Upper lobe of right lung (tissue), 1 donor: ENCODE results near the gene CSNK1E. TPM values are rescaled to one million over a fixed set of nuclear protein-coding genes. Genes with fewer than 3 reads are reported as not detected.
A peak's percentile ranks its signal among the peaks of the same experiment; 100 is the strongest.

ENCODE experiments used
- ATAC-seq: fragments of 200-7000 bp; cut with Tn5 transposase; one replicate; pipeline ENCODE4 v1.9.1; 2020; ENCODE audit warnings: mild to moderate bottlenecking, moderate library complexity
- DNase-seq: peaks from one replicate; pipeline ENCODE4 v3.0.0-alpha.2; 2020
- H3K27ac ChIP-seq: fragments of 200-600 bp; one replicate; pipeline ENCODE4 v1.8.0; 2022
- H3K27me3 ChIP-seq: fragments of 200-600 bp; one replicate; pipeline ENCODE4 v1.8.0; 2022; ENCODE audit warnings: mild to moderate bottlenecking
- H3K36me3 ChIP-seq: fragments of 200-600 bp; one replicate; pipeline ENCODE4 v1.8.0; 2022
- H3K4me1 ChIP-seq: fragments of 200-600 bp; one replicate; pipeline ENCODE4 v1.8.0; 2022
- H3K4me3 ChIP-seq: fragments of 200-600 bp; one replicate; pipeline ENCODE4 v1.8.0; 2022; ENCODE audit warnings: mild to moderate bottlenecking
- H3K9me3 ChIP-seq: fragments of 200-600 bp; one replicate; pipeline ENCODE4 v1.8.0; 2022
- intact Hi-C: fragments of 100-400 bp; cut with DNase I; formaldehyde crosslinking; loops from one replicate; pipeline ENCODE4 v1.11.0; 2022
- total RNA-seq: library from RNA; stranded (reverse); fragmentation: NEBNext Ultra II Directional; extraction: Animal tissue kit (Norgen Biotek cat#: 25700); gene quantifications from one replicate; pipeline ENCODE4 v1.2.1, GENCODE V29; 2021
- TF ChIP-seq, protein P1 (sequence below): fragments of 200-600 bp; IDR thresholded peaks from one replicate; pipeline ENCODE4 v1.8.0; 2022; ENCODE audit warnings: antibody characterized with exemption
- donor health status: DM: no; HTN: yes; CAD: no; lungs with severe emphysema.

CSNK1E gene
- total RNA-seq, 1 donor from 2014 or later: 115 TPM

DNA sequence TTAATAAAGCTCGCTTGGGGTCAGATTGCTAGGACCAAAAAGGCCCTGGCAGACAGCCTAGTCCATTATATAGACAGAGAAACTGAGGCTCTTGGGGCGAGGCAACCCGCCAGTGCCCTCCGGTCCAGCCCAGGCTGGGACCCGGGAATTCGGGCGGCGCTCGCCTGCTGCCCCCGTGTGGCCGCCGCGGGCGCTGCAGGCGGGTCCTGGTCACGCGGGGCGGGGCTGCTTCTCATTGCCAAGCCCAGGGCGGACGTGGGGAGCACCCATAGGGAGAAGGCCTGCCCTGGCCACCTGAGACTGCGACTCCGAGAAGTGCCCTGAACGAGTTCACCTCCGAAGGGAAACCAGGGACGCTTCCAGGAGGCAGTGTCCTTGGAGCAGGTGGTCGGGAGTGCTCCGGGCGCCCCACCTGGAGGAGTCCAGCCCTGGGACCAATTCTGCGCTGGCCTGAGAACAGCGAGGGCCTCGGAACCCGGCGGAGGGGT is 36.0 kb upstream of the CSNK1E start:
- H3K9me3 ChIP-seq: no peaks in the 10 kb centered on the region
- peak; percentile 96 for ATAC-seq

DNA sequence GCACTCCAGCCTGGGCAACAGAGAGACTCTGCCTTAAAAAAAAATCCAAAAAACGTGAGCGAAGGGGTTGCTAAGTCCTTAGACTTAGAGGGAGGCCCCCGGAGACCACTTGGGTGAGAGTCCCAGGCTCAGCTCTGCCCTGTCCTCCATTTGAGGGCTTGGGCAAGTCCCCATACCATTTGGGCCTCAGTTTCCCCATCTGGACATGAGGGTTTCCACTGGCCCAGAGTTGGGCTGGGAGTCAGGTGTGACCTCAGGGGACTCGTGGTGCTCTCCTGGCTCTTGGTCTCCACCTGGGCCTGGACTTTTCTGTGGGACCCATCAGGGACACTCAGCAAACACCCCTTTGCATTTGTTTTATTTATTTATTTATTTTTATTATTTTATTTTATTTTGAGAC is 35.2 kb upstream of the CSNK1E start:
- Histone ChIP-seq H3K27me3 (no peaks in the 10 kb centered on the region), H3K27ac (no peak overlapping the region), H3K4me1 (no peaks in the 10 kb centered on the region), H3K36me3 (no peaks in the 10 kb centered on the region), H3K9me3 (no peaks in the 10 kb centered on the region), H3K4me3 (no peak overlapping the region)
- intact Hi-C loops: no loop called here
- TF ChIP-seq, protein P1, sequence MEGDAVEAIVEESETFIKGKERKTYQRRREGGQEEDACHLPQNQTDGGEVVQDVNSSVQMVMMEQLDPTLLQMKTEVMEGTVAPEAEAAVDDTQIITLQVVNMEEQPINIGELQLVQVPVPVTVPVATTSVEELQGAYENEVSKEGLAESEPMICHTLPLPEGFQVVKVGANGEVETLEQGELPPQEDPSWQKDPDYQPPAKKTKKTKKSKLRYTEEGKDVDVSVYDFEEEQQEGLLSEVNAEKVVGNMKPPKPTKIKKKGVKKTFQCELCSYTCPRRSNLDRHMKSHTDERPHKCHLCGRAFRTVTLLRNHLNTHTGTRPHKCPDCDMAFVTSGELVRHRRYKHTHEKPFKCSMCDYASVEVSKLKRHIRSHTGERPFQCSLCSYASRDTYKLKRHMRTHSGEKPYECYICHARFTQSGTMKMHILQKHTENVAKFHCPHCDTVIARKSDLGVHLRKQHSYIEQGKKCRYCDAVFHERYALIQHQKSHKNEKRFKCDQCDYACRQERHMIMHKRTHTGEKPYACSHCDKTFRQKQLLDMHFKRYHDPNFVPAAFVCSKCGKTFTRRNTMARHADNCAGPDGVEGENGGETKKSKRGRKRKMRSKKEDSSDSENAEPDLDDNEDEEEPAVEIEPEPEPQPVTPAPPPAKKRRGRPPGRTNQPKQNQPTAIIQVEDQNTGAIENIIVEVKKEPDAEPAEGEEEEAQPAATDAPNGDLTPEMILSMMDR: no peak
- peak; percentile 26 for DNase-seq
- ATAC-seq: no peak

More for the DNA sequence above, 36.0 kb upstream of the CSNK1E start:
- TF ChIP-seq, protein P1: peak; percentile 100
- intact Hi-C loops: no loop called here
- Histone ChIP-seq H3K4me1 (no peaks in the 10 kb centered on the region), H3K27ac (no peak overlapping the region), H3K27me3 (no peaks in the 10 kb centered on the region), H3K36me3 (no peaks in the 10 kb centered on the region), H3K4me3 (no peak overlapping the region)
- peak; percentile 87 for DNase-seq

DNA sequence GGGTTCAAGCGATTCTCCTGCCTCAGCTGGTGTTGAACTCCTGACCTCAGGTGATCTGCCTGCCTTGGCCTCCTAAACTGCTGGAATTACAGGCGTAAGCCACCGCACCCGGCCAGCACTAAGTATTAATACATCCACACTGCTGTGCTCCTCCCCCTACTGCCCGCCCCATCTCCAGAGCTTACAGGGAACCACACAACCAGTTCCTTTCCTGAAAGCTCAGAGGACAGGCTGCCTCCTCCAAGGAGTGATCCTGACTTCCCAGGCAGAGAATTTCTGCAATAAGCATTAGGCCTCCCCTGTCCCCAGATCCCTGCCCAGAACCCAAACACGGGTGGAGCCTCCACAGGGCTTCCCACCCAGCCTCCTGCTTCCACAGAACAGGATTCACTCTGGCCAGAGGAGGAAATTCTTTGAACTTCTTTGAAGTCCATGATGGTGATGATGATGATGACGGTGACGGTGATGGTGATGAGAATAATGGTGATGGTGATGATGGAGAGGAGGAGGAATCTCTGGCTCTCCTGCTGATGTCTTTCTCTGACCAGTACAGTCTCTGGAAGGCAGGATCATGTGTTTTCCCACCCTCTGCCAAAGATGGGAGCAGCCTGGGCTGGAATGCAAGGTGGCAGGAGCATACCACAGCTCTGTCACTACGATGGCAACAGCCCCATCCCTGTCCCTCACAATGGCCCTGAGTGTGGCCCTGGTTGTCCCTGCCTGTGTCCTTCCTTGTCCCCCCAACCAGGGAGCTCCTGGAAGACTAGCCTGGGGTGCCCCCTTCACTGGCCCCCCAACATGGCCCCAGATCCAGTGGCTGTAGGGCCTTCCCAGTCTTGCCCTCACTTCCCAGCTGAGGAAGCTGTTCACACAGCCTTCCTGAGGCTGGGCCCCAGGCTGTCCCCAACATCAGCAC is 33.5 kb upstream of the CSNK1E start:
- Histone ChIP-seq H3K27me3 (no peaks in the 10 kb centered on the region), H3K9me3 (no peaks in the 10 kb centered on the region), H3K4me3 (no peak overlapping the region), H3K27ac (no peak overlapping the region), H3K4me1 (no peaks in the 10 kb centered on the region), H3K36me3 (no peaks in the 10 kb centered on the region)
- no peak for ATAC-seq
- TF ChIP-seq, protein P1: no peak
- intact Hi-C loops: no loop called here
- DNase-seq: peak; percentile 44

DNA sequence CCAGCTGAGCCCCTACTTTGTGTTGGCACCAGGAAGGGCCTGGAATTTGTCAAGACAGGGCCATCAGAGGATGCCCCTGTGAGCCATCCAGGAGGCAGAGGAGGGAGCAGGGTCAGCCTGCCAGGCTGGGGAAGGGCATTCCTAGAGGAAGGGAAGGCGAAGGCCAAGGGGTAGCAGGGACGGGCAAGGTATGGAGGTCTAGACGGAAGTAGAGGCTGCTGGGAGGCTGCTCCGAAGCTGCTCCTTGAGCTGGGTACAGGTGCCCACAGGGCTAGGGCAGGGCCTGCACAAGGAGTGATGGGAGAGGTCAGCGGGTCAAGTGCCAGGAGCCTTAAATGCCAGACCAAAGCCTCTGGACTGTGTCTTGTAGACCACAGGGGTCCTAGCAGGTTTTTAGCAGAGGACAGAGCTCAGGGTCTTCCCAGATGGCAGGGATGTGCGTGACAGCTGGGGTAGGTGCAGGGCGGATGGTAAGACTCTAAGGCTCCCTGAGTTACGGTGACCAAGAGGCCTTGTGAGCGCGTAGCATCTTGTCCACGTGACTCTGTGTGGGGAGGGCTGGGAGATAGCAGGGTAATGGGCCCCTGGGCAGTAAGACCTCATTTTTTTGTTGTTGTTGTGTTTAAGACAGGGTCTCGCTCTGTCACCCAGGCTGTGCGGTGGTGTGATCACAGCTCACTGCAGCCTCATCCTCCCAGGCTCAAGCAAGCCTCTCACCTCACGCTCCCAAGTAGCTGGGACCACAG is 31.7 kb upstream of the CSNK1E start:
- H3K9me3 ChIP-seq: no peaks in the 10 kb centered on the region
- TF ChIP-seq, protein P1: no peak
- H3K27ac ChIP-seq: no peak overlapping the region
- ATAC-seq (no peak), DNase-seq (peak; percentile 53)
- no peak overlapping the region for H3K4me3 ChIP-seq
- H3K4me1 ChIP-seq: no peaks in the 10 kb centered on the region
- H3K36me3 ChIP-seq: no peaks in the 10 kb centered on the region
- no peaks in the 10 kb centered on the region for H3K27me3 ChIP-seq
- intact Hi-C loops: no loop called here

DNA sequence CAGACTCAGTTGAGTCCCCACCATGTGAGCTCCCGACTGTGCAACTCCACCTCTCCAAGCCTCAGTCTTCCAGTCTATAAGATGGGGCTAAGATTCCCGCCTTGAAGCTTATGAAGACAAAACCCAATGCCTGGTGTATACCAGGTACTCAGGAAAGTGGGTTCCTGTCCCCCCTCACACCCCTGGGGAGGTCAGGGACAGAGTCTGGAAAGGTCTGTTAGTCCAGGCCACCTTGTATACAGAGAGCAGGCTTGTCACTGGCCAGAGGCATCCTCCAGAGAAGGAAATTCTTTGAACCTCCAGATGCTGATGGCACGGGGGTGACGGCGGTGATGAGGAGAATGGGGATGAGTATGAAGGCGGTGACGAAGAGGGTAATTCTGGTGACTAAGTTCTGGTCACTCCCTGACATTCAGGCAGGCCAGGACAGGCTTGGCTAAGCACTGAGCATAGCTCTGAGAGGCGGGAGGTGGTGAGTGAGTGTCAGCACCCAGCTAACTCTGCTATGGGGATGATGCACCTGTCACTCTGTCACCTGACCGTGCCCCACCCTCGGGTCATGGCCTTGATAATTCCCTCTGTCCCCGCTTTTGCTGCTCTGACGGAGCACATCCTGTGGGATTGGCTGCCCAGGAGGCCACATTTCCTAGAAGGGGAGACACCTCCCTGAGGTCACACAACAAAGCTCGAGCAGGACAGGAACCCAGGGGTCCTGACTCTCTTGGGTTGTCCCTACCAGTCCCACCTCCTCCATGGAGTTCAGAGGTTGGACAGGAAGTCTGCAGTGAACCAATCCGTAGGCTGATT is 30.9 kb upstream of the CSNK1E start:
- no peaks in the 10 kb centered on the region for H3K36me3 ChIP-seq
- DNase-seq (peak; percentile 43), ATAC-seq (no peak)
- intact Hi-C loops: no loop called here
- no peak overlapping the region for H3K4me3 ChIP-seq
- no peaks in the 10 kb centered on the region for H3K9me3 ChIP-seq
- TF ChIP-seq, protein P1: no peak
- no peaks in the 10 kb centered on the region for H3K4me1 ChIP-seq
- H3K27me3 ChIP-seq: no peaks in the 10 kb centered on the region
- H3K27ac ChIP-seq: no peak overlapping the region
